SK-N-SH (cell line): ENCODE measurements around the gene BANF1.

Experiments used
- CHD2 ChIP-seq: fragments of 150-350 bp; IDR thresholded peaks from 2 replicates; pipeline ENCODE4 v1.6.1; 2018; ENCODE audit warnings: low read length; ENCODE audit not compliant: partially characterized antibody
- CTCF ChIP-seq: fragments of 200-600 bp; sonication (generic); IDR thresholded peaks from 2 replicates; pipeline ENCODE4 v1.6.1; 2017; ENCODE audit warnings: antibody characterized with exemption, mild to moderate bottlenecking, moderate library complexity
- GABPA ChIP-seq: IDR thresholded peaks from 2 replicates; pipeline ENCODE4 v1.4.0; 2012; ENCODE audit warnings: low read depth, mild to moderate bottlenecking
- MXI1 ChIP-seq: IDR thresholded peaks from 2 replicates; pipeline ENCODE4 v1.6.1; 2012; ENCODE audit warnings: mild to moderate bottlenecking, low read depth, low read length, improper control_type of control experiment
- PBX3 ChIP-seq: IDR thresholded peaks from 2 replicates; pipeline ENCODE4; 2012
- POLR2AphosphoS5 ChIP-seq: IDR thresholded peaks from 2 replicates; pipeline ENCODE4 v1.6.1; 2012; ENCODE audit warnings: low read depth, low read length
- RCOR1 ChIP-seq: fragments of 150-350 bp; IDR thresholded peaks from 2 replicates; pipeline ENCODE4 v1.6.1; 2017; ENCODE audit warnings: antibody characterized with exemption, low read length
- RFX5 ChIP-seq: IDR thresholded peaks from 2 replicates; pipeline ENCODE4 v1.6.1; 2012; ENCODE audit warnings: mild to moderate bottlenecking, improper control_type of control experiment, low read length
- TCF12 ChIP-seq: IDR thresholded peaks from 2 replicates; pipeline ENCODE4 v1.4.0; 2012

GRCh38 chr11:66013762-66014100, 11.4 kb downstream of the BANF1 start:
- TF ChIP-seq CTCF (no peak), CHD2 (no peak), TCF12 (no peak), RFX5 (no peak), PBX3 (no peak), POLR2AphosphoS5 (no peak), GABPA (no peak), RCOR1 (no peak), MXI1 (no peak)
